Mammary epithelial cell (primary cell): ENCODE measurements around the gene TM4SF1.

Experiments
- EZH2 ChIP-seq: IDR thresholded peaks from 2 replicates; pipeline ENCODE4 v1.6.1; 2012; ENCODE audit warnings: low read length, inconsistent platforms, borderline replicate concordance
- TF ChIP-seq, protein P1 (sequence below), 2 donors: IDR thresholded peaks in 1 of 2; conservative IDR thresholded peaks in 1 of 2; 2 replicates each; pipeline ENCODE4 v1.5.1; 2011 to 2012; ENCODE audit warnings: inconsistent platforms in 2 of 2, low read length in 2 of 2, mild to moderate bottlenecking in 2 of 2, control low read depth in 1 of 2, low read depth in 1 of 2; ENCODE audit not compliant: insufficient read depth in 1 of 2; ENCODE audit errors: extremely low read depth in 1 of 2

DNA sequence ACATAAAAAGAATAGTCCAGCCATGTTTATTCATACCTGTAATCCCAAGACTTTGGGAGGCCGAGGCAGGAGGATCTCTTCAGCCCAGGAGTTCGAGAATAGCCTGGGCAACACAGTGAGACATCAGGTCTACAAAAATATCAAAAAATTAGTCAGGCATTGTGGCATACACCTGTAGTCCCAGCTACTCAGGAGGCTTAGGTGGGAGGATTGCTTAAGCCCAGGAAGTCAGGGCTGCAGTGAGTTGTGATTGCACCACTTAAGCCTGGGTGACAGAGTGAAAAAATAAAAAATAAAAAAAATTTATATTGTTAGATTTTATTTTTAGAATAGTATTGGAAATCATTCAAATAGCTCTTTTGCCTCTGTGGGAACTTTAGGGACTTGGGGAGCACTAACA is 12.8 kb upstream of the TM4SF1 start:
- no peak for TF ChIP-seq EZH2
- TF ChIP-seq, protein P1, sequence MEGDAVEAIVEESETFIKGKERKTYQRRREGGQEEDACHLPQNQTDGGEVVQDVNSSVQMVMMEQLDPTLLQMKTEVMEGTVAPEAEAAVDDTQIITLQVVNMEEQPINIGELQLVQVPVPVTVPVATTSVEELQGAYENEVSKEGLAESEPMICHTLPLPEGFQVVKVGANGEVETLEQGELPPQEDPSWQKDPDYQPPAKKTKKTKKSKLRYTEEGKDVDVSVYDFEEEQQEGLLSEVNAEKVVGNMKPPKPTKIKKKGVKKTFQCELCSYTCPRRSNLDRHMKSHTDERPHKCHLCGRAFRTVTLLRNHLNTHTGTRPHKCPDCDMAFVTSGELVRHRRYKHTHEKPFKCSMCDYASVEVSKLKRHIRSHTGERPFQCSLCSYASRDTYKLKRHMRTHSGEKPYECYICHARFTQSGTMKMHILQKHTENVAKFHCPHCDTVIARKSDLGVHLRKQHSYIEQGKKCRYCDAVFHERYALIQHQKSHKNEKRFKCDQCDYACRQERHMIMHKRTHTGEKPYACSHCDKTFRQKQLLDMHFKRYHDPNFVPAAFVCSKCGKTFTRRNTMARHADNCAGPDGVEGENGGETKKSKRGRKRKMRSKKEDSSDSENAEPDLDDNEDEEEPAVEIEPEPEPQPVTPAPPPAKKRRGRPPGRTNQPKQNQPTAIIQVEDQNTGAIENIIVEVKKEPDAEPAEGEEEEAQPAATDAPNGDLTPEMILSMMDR (conservative IDR thresholded peaks at IDR 0.05 in 1 of 2, IDR thresholded peaks at IDR 0.05 in 1 of 2; ENCODE audit: extremely low read depth in 1 of 2, insufficient read depth in 1 of 2, low read depth in 1 of 2, low read length in 2 of 2), result no peak
